Vagina (tissue), 2 donors: Measurements from ENCODE around the gene TMEM37.

Source experiments
- CTCF ChIP-seq, 3 experiments: fragments of 450-650 bp in 2 of 3; fragments of 200-600 bp in 1 of 3; sonication (generic) in 1 of 3; IDR thresholded peaks; one replicate each; pipeline ENCODE4 v1.5.1; 2017 to 2019; ENCODE audit warnings: antibody characterized with exemption in 3 of 3, mild to moderate bottlenecking in 2 of 3, moderate library complexity in 2 of 3
- POLR2AphosphoS5 ChIP-seq, 2 donors: sonication (generic); formaldehyde crosslinking; IDR thresholded peaks; one replicate each; pipeline ENCODE4 v1.9.0; 2017; ENCODE audit warnings: antibody characterized with exemption in 2 of 2, mild to moderate bottlenecking in 2 of 2, low read depth in 1 of 2; ENCODE audit not compliant: insufficient read depth in 1 of 2

DNA sequence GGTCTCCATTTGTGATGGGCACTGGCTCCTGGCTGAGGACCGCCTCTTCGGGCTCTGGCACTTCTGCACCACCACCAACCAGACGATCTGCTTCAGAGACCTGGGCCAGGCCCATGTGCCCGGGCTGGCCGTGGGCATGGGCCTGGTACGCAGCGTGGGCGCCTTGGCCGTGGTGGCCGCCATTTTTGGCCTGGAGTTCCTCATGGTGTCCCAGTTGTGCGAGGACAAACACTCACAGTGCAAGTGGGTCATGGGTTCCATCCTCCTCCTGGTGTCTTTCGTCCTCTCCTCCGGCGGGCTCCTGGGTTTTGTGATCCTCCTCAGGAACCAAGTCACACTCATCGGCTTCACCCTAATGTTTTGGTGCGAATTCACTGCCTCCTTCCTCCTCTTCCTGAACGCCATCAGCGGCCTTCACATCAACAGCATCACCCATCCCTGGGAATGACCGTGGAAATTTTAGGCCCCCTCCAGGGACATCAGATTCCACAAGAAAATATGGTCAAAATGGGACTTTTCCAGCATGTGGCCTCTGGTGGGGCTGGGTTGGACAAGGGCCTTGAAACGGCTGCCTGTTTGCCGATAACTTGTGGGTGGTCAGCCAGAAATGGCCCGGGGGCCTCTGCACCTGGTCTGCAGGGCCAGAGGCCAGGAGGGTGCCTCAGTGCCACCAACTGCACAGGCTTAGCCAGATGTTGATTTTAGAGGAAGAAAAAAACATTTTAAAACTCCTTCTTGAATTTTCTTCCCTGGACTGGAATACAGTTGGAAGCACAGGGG, 5.5 kb downstream of the TMEM37 start:
- TF ChIP-seq CTCF (IDR thresholded peaks at IDR 0.05) (no peak), POLR2AphosphoS5 (IDR thresholded peaks at IDR 0.05; ENCODE audit: insufficient read depth in 1 of 2, low read depth in 1 of 2) (no peak)
